ENCODE results near the gene CA5A. TPM values are rescaled to one million over a fixed set of nuclear protein-coding genes. Genes with fewer than 3 reads are reported as not detected.

The CA5A gene
- total and polyA plus RNA-seq, 9 of the 15 experiments (the other 6 are each of a cell fraction or from before 2014, with no cell fraction given): not detected

DNA sequence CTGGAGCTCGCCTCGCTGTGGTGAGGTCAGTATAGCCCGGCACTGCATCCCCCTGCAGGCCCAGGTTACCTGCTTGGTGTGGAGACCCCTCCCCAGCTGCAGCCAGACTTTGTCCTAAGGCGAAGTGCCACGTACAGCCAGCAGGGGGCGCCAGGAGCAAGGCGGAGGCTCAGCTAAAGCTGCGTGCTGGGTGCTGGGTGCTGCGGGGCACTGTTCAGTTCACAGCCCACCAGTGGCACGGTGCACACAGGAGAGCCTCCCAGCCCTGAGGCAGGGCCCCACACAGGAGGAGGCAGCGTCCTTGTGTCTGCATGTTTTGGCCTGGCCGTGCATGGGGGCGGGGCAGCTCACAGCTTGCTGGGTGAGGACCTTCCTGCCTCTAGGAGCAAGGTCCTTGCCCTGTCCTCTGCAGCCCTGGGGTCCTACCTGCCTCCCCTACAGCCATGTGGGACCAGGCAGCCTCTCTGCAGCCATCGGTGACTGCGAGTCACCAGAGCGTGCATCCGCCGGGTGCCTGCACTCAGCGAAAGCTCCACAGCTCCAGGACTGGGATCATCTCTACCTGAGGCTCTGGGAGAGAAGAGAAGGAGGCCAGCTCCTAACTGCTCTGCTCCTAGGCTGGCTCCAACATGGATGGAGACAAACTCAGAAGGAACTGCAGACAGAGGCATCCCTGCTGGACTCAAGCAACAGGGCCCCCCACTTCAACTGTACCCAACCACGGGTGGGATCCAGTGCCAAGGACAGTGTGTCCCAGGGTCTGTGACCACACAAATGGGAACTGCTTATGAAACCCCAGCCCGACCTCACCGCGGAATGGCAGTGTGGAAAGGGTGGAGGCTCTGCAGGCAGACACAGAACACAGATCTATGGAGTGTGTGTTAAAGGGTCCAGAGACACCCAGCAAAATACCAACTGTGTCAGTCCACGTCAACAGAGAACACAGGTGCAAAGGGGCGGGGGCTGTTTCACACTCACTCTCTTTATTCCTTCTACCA, 86.0 kb downstream of the CA5A start (continued):
- TF ChIP-seq, protein P1, sequence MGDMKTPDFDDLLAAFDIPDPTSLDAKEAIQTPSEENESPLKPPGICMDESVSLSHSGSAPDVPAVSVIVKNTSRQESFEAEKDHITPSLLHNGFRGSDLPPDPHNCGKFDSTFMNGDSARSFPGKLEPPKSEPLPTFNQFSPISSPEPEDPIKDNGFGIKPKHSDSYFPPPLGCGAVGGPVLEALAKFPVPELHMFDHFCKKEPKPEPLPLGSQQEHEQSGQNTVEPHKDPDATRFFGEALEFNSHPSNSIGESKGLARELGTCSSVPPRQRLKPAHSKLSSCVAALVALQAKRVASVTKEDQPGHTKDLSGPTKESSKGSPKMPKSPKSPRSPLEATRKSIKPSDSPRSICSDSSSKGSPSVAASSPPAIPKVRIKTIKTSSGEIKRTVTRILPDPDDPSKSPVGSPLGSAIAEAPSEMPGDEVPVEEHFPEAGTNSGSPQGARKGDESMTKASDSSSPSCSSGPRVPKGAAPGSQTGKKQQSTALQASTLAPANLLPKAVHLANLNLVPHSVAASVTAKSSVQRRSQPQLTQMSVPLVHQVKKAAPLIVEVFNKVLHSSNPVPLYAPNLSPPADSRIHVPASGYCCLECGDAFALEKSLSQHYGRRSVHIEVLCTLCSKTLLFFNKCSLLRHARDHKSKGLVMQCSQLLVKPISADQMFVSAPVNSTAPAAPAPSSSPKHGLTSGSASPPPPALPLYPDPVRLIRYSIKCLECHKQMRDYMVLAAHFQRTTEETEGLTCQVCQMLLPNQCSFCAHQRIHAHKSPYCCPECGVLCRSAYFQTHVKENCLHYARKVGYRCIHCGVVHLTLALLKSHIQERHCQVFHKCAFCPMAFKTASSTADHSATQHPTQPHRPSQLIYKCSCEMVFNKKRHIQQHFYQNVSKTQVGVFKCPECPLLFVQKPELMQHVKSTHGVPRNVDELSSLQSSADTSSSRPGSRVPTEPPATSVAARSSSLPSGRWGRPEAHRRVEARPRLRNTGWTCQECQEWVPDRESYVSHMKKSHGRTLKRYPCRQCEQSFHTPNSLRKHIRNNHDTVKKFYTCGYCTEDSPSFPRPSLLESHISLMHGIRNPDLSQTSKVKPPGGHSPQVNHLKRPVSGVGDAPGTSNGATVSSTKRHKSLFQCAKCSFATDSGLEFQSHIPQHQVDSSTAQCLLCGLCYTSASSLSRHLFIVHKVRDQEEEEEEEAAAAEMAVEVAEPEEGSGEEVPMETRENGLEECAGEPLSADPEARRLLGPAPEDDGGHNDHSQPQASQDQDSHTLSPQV (IDR thresholded peaks at IDR 0.05): peak; percentile 57; the same call in 1 of the 2 replicates
- TF ChIP-seq POU5F1 (IDR thresholded peaks at IDR 0.05; ENCODE audit: borderline replicate concordance, low read depth, low read length, partially characterized antibody) (no peak), ZNF695 (CRISPR knock-in tag; IDR thresholded peaks at IDR 0.05) (no peak), MTA1 (IDR thresholded peaks at IDR 0.05; ENCODE audit: borderline replicate concordance) (no peak), E2F3 (CRISPR knock-in tag; IDR thresholded peaks at IDR 0.05) (no peak), POLR2B (IDR thresholded peaks at IDR 0.05; ENCODE audit: low read depth, partially characterized antibody) (no peak), ZNF184 (CRISPR knock-in tag; IDR thresholded peaks at IDR 0.05) (no peak), TAF7 (tag; IDR thresholded peaks at IDR 0.05) (no peak), ETS2 (tag; IDR thresholded peaks at IDR 0.05; ENCODE audit: borderline replicate concordance, poor library complexity, severe bottlenecking) (no peak), HNRNPLL (IDR thresholded peaks at IDR 0.05; ENCODE audit: low read depth, low read length, poor library complexity, severe bottlenecking) (no peak), SAFB2 (IDR thresholded peaks at IDR 0.05; ENCODE audit: borderline replicate concordance, low read depth, low read length, severe bottlenecking) (no peak), RBM25 (IDR thresholded peaks at IDR 0.05; ENCODE audit: low read depth, low read length, severe bottlenecking) (no peak), NELFE (IDR thresholded peaks at IDR 0.05; ENCODE audit: insufficient read depth, insufficient read length) (no peak)
- TF ChIP-seq, protein P2, sequence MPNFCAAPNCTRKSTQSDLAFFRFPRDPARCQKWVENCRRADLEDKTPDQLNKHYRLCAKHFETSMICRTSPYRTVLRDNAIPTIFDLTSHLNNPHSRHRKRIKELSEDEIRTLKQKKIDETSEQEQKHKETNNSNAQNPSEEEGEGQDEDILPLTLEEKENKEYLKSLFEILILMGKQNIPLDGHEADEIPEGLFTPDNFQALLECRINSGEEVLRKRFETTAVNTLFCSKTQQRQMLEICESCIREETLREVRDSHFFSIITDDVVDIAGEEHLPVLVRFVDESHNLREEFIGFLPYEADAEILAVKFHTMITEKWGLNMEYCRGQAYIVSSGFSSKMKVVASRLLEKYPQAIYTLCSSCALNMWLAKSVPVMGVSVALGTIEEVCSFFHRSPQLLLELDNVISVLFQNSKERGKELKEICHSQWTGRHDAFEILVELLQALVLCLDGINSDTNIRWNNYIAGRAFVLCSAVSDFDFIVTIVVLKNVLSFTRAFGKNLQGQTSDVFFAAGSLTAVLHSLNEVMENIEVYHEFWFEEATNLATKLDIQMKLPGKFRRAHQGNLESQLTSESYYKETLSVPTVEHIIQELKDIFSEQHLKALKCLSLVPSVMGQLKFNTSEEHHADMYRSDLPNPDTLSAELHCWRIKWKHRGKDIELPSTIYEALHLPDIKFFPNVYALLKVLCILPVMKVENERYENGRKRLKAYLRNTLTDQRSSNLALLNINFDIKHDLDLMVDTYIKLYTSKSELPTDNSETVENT (CRISPR knock-in tag; IDR thresholded peaks at IDR 0.05): no peak
- TF ChIP-seq, protein P3, sequence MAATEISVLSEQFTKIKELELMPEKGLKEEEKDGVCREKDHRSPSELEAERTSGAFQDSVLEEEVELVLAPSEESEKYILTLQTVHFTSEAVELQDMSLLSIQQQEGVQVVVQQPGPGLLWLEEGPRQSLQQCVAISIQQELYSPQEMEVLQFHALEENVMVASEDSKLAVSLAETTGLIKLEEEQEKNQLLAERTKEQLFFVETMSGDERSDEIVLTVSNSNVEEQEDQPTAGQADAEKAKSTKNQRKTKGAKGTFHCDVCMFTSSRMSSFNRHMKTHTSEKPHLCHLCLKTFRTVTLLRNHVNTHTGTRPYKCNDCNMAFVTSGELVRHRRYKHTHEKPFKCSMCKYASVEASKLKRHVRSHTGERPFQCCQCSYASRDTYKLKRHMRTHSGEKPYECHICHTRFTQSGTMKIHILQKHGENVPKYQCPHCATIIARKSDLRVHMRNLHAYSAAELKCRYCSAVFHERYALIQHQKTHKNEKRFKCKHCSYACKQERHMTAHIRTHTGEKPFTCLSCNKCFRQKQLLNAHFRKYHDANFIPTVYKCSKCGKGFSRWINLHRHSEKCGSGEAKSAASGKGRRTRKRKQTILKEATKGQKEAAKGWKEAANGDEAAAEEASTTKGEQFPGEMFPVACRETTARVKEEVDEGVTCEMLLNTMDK (IDR thresholded peaks at IDR 0.05; ENCODE audit: borderline replicate concordance, insufficient read depth, low read depth, low read length, poor library complexity, severe bottlenecking): peak; percentile 95
- TF ChIP-seq, protein P4, sequence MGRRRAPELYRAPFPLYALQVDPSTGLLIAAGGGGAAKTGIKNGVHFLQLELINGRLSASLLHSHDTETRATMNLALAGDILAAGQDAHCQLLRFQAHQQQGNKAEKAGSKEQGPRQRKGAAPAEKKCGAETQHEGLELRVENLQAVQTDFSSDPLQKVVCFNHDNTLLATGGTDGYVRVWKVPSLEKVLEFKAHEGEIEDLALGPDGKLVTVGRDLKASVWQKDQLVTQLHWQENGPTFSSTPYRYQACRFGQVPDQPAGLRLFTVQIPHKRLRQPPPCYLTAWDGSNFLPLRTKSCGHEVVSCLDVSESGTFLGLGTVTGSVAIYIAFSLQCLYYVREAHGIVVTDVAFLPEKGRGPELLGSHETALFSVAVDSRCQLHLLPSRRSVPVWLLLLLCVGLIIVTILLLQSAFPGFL (CRISPR knock-in tag; IDR thresholded peaks at IDR 0.05): no peak

Data from K562 (cell line).